HepG2 (cell line): ENCODE data around the gene OR10AD1. TPM values are rescaled to one million over a fixed set of nuclear protein-coding genes. Genes with fewer than 3 reads are reported as not detected.

ENCODE experiments used
- AGO1 ChIP-seq: fragments of 200-400 bp; formaldehyde crosslinking; IDR thresholded peaks from 2 replicates; pipeline ENCODE4 v1.6.1; 2017; ENCODE audit warnings: mild to moderate bottlenecking, low read depth, low read length, moderate library complexity; ENCODE audit not compliant: poor library complexity, severe bottlenecking
- ISL2 ChIP-seq: sonication (generic); formaldehyde crosslinking; IDR thresholded peaks from 2 replicates; pipeline ENCODE4 v1.5.0; 2020; ENCODE audit warnings: missing genetic modification reagents
- KAT7 ChIP-seq: IDR thresholded peaks from 2 replicates; pipeline ENCODE4 v1.6.1; 2018; ENCODE audit warnings: borderline replicate concordance, missing compliant biosample characterization
- NFYC ChIP-seq: IDR thresholded peaks from 2 replicates; pipeline ENCODE4 v1.6.1; 2016; ENCODE audit warnings: missing genetic modification reagents, missing compliant biosample characterization
- PAWR ChIP-seq: sonication (generic); formaldehyde crosslinking; IDR thresholded peaks from 2 replicates; pipeline ENCODE4 v1.4.0; 2020; ENCODE audit warnings: missing genetic modification reagents, mild to moderate bottlenecking, borderline replicate concordance
- RFX3 ChIP-seq: IDR thresholded peaks from 2 replicates; pipeline ENCODE4 v1.6.1; 2016; ENCODE audit warnings: missing biosample characterization, missing genetic modification reagents
- SP4 ChIP-seq: sonication (generic); formaldehyde crosslinking; IDR thresholded peaks from 2 replicates; pipeline ENCODE4 v1.8.1; 2023; ENCODE audit warnings: mild to moderate bottlenecking, missing genetic modification reagents
- THAP11 ChIP-seq: IDR thresholded peaks from 2 replicates; pipeline ENCODE4 v1.6.1; 2016; ENCODE audit warnings: missing biosample characterization, missing genetic modification reagents
- ZFYVE20 ChIP-seq: sonication (generic); formaldehyde crosslinking; IDR thresholded peaks from 2 replicates; pipeline ENCODE4 v1.8.0; 2023; ENCODE audit warnings: low read depth, mild to moderate bottlenecking, moderate library complexity, missing genetic modification reagents, borderline replicate concordance
- ZMAT3 ChIP-seq: sonication (generic); formaldehyde crosslinking; conservative IDR thresholded peaks from 2 replicates; pipeline ENCODE4 v1.7.0; 2021; ENCODE audit warnings: missing genetic modification reagents
- ZNF17 ChIP-seq: sonication (generic); formaldehyde crosslinking; IDR thresholded peaks from 2 replicates; pipeline ENCODE4 v1.5.0; 2020; ENCODE audit warnings: mild to moderate bottlenecking, missing genetic modification reagents
- ZNF230 ChIP-seq: sonication (generic); formaldehyde crosslinking; IDR thresholded peaks from 2 replicates; pipeline ENCODE4 v1.4.0; 2020; ENCODE audit warnings: mild to moderate bottlenecking, missing genetic modification reagents
- ZNF564 ChIP-seq: sonication (generic); formaldehyde crosslinking; IDR thresholded peaks from 2 replicates; pipeline ENCODE4 v1.8.1; 2023; ENCODE audit warnings: mild to moderate bottlenecking, missing genetic modification reagents
- ZNF766 ChIP-seq: sonication (generic); formaldehyde crosslinking; IDR thresholded peaks from 2 replicates; pipeline ENCODE4 v1.5.0; 2020; ENCODE audit warnings: missing genetic modification reagents, borderline replicate concordance
- ZNF777 ChIP-seq: sonication (generic); formaldehyde crosslinking; IDR thresholded peaks from 2 replicates; pipeline ENCODE4 v1.4.0; 2020; ENCODE audit warnings: missing genetic modification reagents
- ZSCAN20 ChIP-seq: sonication (generic); formaldehyde crosslinking; IDR thresholded peaks from 2 replicates; pipeline ENCODE4 v1.4.0; 2020; ENCODE audit warnings: missing genetic modification reagents, mild to moderate bottlenecking, borderline replicate concordance
- polyA plus RNA-seq, 8 experiments: library from polyadenylated mRNA; depleted of rRNA in 3 of 8; stranded (reverse) in 7 of 8; unstranded in 1 of 8; fragments of >200 nt; fragmentation: Illumina TruSeq in 4 of 8; extraction: Trizol in 4 of 8; gene quantifications; 2 replicates each; pipeline versions ENCODE4 v1.2.1 to v1.2.3, GENCODE V29; 2011 to 2016; ENCODE audit warnings: low read depth in 4 of 8, missing spikeins in 1 of 8, mixed read lengths in 1 of 8; ENCODE audit not compliant: insufficient read depth in 1 of 8
- total RNA-seq, 5 experiments: library from RNA; depleted of rRNA; stranded (reverse); fragments of >200 nt; fragmentation: Illumina TruSeq; extraction: Trizol; gene quantifications; 2 replicates each; pipeline ENCODE4 v1.2.3, GENCODE V29; 2016; ENCODE audit warnings: low read depth in 1 of 5
- TF ChIP-seq, protein P1 (sequence below): sonication (generic); formaldehyde crosslinking; IDR thresholded peaks from 2 replicates; pipeline ENCODE4 v1.8.0; 2022; ENCODE audit warnings: mild to moderate bottlenecking, missing genetic modification reagents, moderate library complexity
- TF ChIP-seq, protein P2 (sequence below): sonication (generic); formaldehyde crosslinking; IDR thresholded peaks from 2 replicates; pipeline ENCODE4; 2020; ENCODE audit warnings: missing genetic modification reagents, mild to moderate bottlenecking, borderline replicate concordance
- TF ChIP-seq, protein P3 (sequence below): sonication (generic); formaldehyde crosslinking; IDR thresholded peaks from 2 replicates; pipeline ENCODE4 v1.4.0; 2020; ENCODE audit warnings: missing genetic modification reagents
- TF ChIP-seq, protein P4 (sequence below): sonication (generic); formaldehyde crosslinking; IDR thresholded peaks from 2 replicates; pipeline ENCODE4 v1.4.0; 2020; ENCODE audit warnings: missing genetic modification reagents, borderline replicate concordance

OR10AD1 gene
- total and polyA plus RNA-seq, 2 of the 13 experiments (the other 11 are each of a cell fraction or from before 2014, with no cell fraction given) = not detected

DNA sequence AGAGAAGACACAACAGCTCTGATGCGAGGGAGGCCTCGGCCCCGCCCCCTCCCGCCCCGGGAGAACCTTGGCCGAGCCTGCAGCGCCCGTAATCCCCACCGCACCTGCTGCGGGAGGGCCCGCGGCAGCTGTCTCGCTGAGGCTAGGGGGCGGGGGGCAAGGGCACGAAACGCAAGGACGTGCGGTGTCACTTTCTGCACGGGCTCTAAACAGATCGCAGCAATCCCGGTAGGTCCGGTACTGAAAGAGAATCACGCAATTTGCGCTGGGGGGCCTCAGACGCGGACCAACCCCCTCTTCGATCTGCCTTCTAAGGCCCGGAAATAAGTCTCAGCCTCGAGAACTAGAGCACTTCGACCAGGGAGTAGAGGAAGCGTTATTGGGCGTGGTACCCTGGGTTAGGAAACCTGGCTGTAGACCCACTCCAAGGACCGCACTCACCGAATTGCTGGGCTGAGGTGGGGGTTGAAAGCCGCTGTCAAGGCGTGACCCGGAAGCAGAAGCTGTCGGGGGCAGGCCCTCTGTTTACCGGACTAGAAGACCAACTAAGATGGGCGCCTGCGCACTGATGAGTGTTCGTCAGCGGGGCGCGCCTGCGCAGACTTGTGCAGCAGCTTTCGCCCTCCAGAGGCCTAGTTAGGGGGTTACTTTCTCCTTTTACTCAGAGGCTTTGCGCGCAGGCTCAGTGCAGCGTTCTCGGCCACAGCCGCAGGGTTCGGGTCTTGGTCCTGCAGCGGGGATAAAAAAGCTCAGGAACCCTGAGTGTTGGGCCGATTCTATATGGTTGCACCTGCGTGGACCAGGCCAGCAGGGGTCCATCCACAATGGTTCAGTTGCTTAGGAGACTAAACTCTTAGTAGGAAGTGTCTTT is 45.8 kb downstream of the OR10AD1 start, which contains the start of gene ASB8 (continued):
- no peak for TF ChIP-seq AGO1
- TF ChIP-seq ZMAT3 (CRISPR knock-in tag) = no peak
- TF ChIP-seq ZNF230 (CRISPR knock-in tag) = 0 out of 2 replicates have a peak, but pooled peaks have one; percentile 61
- no peak for TF ChIP-seq NFYC (CRISPR knock-in tag)
- TF ChIP-seq, protein P1, sequence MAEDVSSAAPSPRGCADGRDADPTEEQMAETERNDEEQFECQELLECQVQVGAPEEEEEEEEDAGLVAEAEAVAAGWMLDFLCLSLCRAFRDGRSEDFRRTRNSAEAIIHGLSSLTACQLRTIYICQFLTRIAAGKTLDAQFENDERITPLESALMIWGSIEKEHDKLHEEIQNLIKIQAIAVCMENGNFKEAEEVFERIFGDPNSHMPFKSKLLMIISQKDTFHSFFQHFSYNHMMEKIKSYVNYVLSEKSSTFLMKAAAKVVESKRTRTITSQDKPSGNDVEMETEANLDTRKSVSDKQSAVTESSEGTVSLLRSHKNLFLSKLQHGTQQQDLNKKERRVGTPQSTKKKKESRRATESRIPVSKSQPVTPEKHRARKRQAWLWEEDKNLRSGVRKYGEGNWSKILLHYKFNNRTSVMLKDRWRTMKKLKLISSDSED = no peak
- TF ChIP-seq ZNF766 = no peak; the same call in 1 of the 2 replicates
- TF ChIP-seq PAWR (CRISPR knock-in tag) = no peak
- no peak for TF ChIP-seq ZNF777
- TF ChIP-seq SP4 (CRISPR knock-in tag) = no peak
- no peak for TF ChIP-seq ZNF17 (CRISPR knock-in tag)
- TF ChIP-seq, protein P2, sequence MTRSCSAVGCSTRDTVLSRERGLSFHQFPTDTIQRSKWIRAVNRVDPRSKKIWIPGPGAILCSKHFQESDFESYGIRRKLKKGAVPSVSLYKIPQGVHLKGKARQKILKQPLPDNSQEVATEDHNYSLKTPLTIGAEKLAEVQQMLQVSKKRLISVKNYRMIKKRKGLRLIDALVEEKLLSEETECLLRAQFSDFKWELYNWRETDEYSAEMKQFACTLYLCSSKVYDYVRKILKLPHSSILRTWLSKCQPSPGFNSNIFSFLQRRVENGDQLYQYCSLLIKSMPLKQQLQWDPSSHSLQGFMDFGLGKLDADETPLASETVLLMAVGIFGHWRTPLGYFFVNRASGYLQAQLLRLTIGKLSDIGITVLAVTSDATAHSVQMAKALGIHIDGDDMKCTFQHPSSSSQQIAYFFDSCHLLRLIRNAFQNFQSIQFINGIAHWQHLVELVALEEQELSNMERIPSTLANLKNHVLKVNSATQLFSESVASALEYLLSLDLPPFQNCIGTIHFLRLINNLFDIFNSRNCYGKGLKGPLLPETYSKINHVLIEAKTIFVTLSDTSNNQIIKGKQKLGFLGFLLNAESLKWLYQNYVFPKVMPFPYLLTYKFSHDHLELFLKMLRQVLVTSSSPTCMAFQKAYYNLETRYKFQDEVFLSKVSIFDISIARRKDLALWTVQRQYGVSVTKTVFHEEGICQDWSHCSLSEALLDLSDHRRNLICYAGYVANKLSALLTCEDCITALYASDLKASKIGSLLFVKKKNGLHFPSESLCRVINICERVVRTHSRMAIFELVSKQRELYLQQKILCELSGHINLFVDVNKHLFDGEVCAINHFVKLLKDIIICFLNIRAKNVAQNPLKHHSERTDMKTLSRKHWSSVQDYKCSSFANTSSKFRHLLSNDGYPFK (CRISPR knock-in tag) = peak; percentile 77; the same call in 1 of the 2 replicates
- TF ChIP-seq ISL2 = no peak; the same call in 1 of the 2 replicates
- TF ChIP-seq ZFYVE20 = no peak
- no peak for TF ChIP-seq RFX3
- TF ChIP-seq, protein P3, sequence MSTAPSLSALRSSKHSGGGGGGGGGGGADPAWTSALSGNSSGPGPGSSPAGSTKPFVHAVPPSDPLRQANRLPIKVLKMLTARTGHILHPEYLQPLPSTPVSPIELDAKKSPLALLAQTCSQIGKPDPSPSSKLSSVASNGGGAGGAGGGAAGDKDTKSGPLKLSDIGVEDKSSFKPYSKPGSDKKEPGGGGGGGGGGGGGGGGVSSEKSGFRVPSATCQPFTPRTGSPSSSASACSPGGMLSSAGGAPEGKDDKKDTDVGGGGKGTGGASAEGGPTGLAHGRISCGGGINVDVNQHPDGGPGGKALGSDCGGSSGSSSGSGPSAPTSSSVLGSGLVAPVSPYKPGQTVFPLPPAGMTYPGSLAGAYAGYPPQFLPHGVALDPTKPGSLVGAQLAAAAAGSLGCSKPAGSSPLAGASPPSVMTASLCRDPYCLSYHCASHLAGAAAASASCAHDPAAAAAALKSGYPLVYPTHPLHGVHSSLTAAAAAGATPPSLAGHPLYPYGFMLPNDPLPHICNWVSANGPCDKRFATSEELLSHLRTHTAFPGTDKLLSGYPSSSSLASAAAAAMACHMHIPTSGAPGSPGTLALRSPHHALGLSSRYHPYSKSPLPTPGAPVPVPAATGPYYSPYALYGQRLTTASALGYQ (CRISPR knock-in tag) = no peak
- TF ChIP-seq ZNF564 (CRISPR knock-in tag) = no peak
- peak; percentile 31; the same call in 1 of the 2 replicates for TF ChIP-seq KAT7 (CRISPR knock-in tag)
- TF ChIP-seq ZSCAN20 (CRISPR knock-in tag) = no peak
- TF ChIP-seq, protein P4, sequence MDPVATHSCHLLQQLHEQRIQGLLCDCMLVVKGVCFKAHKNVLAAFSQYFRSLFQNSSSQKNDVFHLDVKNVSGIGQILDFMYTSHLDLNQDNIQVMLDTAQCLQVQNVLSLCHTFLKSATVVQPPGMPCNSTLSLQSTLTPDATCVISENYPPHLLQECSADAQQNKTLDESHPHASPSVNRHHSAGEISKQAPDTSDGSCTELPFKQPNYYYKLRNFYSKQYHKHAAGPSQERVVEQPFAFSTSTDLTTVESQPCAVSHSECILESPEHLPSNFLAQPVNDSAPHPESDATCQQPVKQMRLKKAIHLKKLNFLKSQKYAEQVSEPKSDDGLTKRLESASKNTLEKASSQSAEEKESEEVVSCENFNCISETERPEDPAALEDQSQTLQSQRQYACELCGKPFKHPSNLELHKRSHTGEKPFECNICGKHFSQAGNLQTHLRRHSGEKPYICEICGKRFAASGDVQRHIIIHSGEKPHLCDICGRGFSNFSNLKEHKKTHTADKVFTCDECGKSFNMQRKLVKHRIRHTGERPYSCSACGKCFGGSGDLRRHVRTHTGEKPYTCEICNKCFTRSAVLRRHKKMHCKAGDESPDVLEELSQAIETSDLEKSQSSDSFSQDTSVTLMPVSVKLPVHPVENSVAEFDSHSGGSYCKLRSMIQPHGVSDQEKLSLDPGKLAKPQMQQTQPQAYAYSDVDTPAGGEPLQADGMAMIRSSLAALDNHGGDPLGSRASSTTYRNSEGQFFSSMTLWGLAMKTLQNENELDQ (CRISPR knock-in tag) = no peak
- peak; percentile 89 for TF ChIP-seq THAP11 (CRISPR knock-in tag)
